GM19328 (cell line): ENCODE data around the gene DOP1B.
"Not testable (repeated sequence)": the region's sequence is repeated elsewhere in the genome, so short reads cannot be mapped to it uniquely, and the experiment has no call there.

Experiments
- ATAC-seq: cut with Tn5 transposase; IDR thresholded peaks from one replicate; pipeline ENCODE4 v1.9.1; 2021; ENCODE audit warnings: mild to moderate bottlenecking, moderate library complexity; ENCODE audit not compliant: unreplicated experiment

Gene DOP1B

GRCh38 chr21:36199021-36199420 lies 42.4 kb downstream of the DOP1B start:
- ATAC-seq: no peak

GRCh38 chr21:36199575-36199974 lies 43.0 kb downstream of the DOP1B start:
- ATAC-seq: not testable (repeated sequence)

- no peak for ATAC-seq
Observed at GRCh38 chr21:36200081-36200561, 43.5 kb downstream of the DOP1B start.

- no peak for ATAC-seq
Observed at GRCh38 chr21:36202726-36203602, 46.3 kb downstream of the DOP1B start.

GRCh38 chr21:36203603-36203889 lies 46.9 kb downstream of the DOP1B start:
- ATAC-seq: no peak

- ATAC-seq: no peak
Observed at GRCh38 chr21:36204980-36205379, 48.4 kb downstream of the DOP1B start.

GRCh38 chr21:36205962-36206361 lies 49.3 kb downstream of the DOP1B start:
- no peak for ATAC-seq
